HCT116 (cell line): ENCODE results near the gene SRCAP.

Source experiments
- ATF3 ChIP-seq: IDR thresholded peaks from 2 replicates; pipeline ENCODE4 v1.6.1; 2012
- CTCF ChIP-seq, 3 experiments: fragments of 200-600 bp in 1 of 3; sonication (generic) in 1 of 3; IDR thresholded peaks in 2 of 3; conservative IDR thresholded peaks in 1 of 3; 2 replicates each; pipeline ENCODE4 v1.5.1; 2012 to 2017; ENCODE audit warnings: low read depth in 2 of 3, low read length in 2 of 3, antibody characterized with exemption in 1 of 3, borderline replicate concordance in 1 of 3, control low read depth in 1 of 3, mild to moderate bottlenecking in 1 of 3, mixed read lengths in 1 of 3, mixed run types in 1 of 3, moderate library complexity in 1 of 3; ENCODE audit not compliant: insufficient read depth in 1 of 3
- EZH2 ChIP-seq: fragments of 200-600 bp; sonication (generic); IDR thresholded peaks from 2 replicates; pipeline ENCODE4 v1.6.1; 2017; ENCODE audit warnings: antibody characterized with exemption, mixed run types
- MAX ChIP-seq: IDR thresholded peaks from 2 replicates; pipeline ENCODE4 v1.6.1; 2012
- POLR2A ChIP-seq: IDR thresholded peaks from 2 replicates; pipeline ENCODE4 v1.7.0; 2011; ENCODE audit warnings: borderline replicate concordance; ENCODE audit not compliant: insufficient read depth, insufficient read length; ENCODE audit errors: extremely low read depth
- POLR2AphosphoS5 ChIP-seq: IDR thresholded peaks from 2 replicates; pipeline ENCODE4 v1.6.1; 2011; ENCODE audit warnings: mild to moderate bottlenecking, low read depth, low read length, moderate library complexity
- RAD21 ChIP-seq: IDR thresholded peaks from 2 replicates; pipeline ENCODE4 v1.6.1; 2012; ENCODE audit warnings: low read depth, mild to moderate bottlenecking
- TCF7L2 ChIP-seq: IDR thresholded peaks from 2 replicates; pipeline ENCODE4 v1.7.0; 2011; ENCODE audit warnings: borderline replicate concordance, inconsistent platforms; ENCODE audit not compliant: insufficient read depth, insufficient read length; ENCODE audit errors: extremely low read depth
- YY1 ChIP-seq: IDR thresholded peaks from 2 replicates; pipeline ENCODE4 v1.6.1; 2011; ENCODE audit warnings: low read length, low read depth, moderate library complexity, mild to moderate bottlenecking; ENCODE audit not compliant: insufficient replicate concordance; ENCODE audit errors: extremely low read depth
- ZBTB33 ChIP-seq: IDR thresholded peaks from 2 replicates; pipeline ENCODE4 v1.6.1; 2011; ENCODE audit warnings: mild to moderate bottlenecking, low read length, moderate library complexity; ENCODE audit not compliant: insufficient replicate concordance; ENCODE audit errors: extremely low read depth

- no peak for TF ChIP-seq POLR2A
- TF ChIP-seq CTCF (IDR thresholded peaks at IDR 0.05 in 2 of 3, conservative IDR thresholded peaks at IDR 0.05 in 1 of 3; ENCODE audit: borderline replicate concordance in 1 of 3, insufficient read depth in 1 of 3, low read depth in 2 of 3, low read length in 2 of 3): no peak
- TF ChIP-seq RAD21: no peak
- no peak for TF ChIP-seq EZH2
- no peak for TF ChIP-seq POLR2AphosphoS5
- no peak for TF ChIP-seq ZBTB33
- no peak for TF ChIP-seq TCF7L2
- no peak for TF ChIP-seq ATF3
- TF ChIP-seq YY1: no peak
- no peak for TF ChIP-seq MAX
Observed at GRCh38 chr16:30703971-30704370, 5.0 kb downstream of the SRCAP start.
